DOHH2 (cell line): ENCODE results near the gene SYNE1.

ENCODE experiments used
- H3F3A ChIP-seq: fragments of 200-600 bp; sonication (generic), shearing (Covaris generic); 2 replicates; pipeline ENCODE4 v1.6.0; 2016; ENCODE audit warnings: antibody characterized with exemption, mild to moderate bottlenecking; ENCODE audit not compliant: control insufficient read depth, insufficient read depth
- H3K27ac ChIP-seq: fragments of 200-600 bp; sonication (generic); 2 replicates; pipeline ENCODE4 v1.5.1; 2014; ENCODE audit warnings: low read depth, mild to moderate bottlenecking, low read length, moderate library complexity
- H3K27me3 ChIP-seq: fragments of 200-600 bp; sonication (generic); 2 replicates; pipeline ENCODE4 v1.6.1; 2014; ENCODE audit warnings: mild to moderate bottlenecking, low read length, mixed read lengths; ENCODE audit not compliant: control insufficient read depth
- H3K36me3 ChIP-seq: fragments of 200-600 bp; sonication (generic); 2 replicates; pipeline ENCODE4 v1.6.1; 2014; ENCODE audit warnings: mild to moderate bottlenecking, low read length, moderate library complexity, mixed read lengths; ENCODE audit not compliant: control insufficient read depth
- H3K4me1 ChIP-seq: fragments of 200-600 bp; sonication (generic); 2 replicates; pipeline ENCODE4 v1.6.1; 2014; ENCODE audit warnings: mild to moderate bottlenecking, low read length, mixed read lengths; ENCODE audit not compliant: control insufficient read depth
- H3K4me2 ChIP-seq: fragments of 200-600 bp; sonication (generic); 2 replicates; pipeline ENCODE4 v1.6.0; 2014; ENCODE audit warnings: mild to moderate bottlenecking, low read length, moderate library complexity
- H3K4me3 ChIP-seq: fragments of 200-600 bp; sonication (generic); 2 replicates; pipeline ENCODE4 v1.5.1; 2014; ENCODE audit warnings: mild to moderate bottlenecking, low read length, mixed read lengths
- H3K79me2 ChIP-seq: fragments of 200-600 bp; sonication (generic); 2 replicates; pipeline ENCODE4 v1.6.1; 2014; ENCODE audit warnings: mild to moderate bottlenecking, low read length, mixed read lengths; ENCODE audit not compliant: control insufficient read depth
- H3K9me2 ChIP-seq: fragments of 200-600 bp; sonication (generic); replicated peaks from 2 replicates; pipeline ENCODE4 v1.6.1; 2014; ENCODE audit warnings: mild to moderate bottlenecking, low read length, mixed read lengths; ENCODE audit not compliant: control insufficient read depth
- H3K9me3 ChIP-seq: fragments of 200-600 bp; sonication (generic); 2 replicates; pipeline ENCODE4 v1.6.1; 2014; ENCODE audit warnings: antibody characterized with exemption, low read length, mixed read lengths; ENCODE audit not compliant: control insufficient read depth, insufficient read depth
- H4K20me1 ChIP-seq: fragments of 200-600 bp; sonication (generic); 2 replicates; pipeline ENCODE4 v1.6.0; 2014; ENCODE audit warnings: low read depth, mild to moderate bottlenecking, antibody characterized with exemption, low read length, moderate library complexity; ENCODE audit not compliant: control insufficient read depth, insufficient read depth
- CTCF ChIP-seq: fragments of 200-600 bp; sonication (generic); IDR thresholded peaks from one replicate; pipeline ENCODE4 v1.5.1; 2014; ENCODE audit warnings: antibody characterized with exemption, mild to moderate bottlenecking, low read depth, low read length; ENCODE audit not compliant: poor library complexity, severe bottlenecking
- EZH2phosphoT487 ChIP-seq: fragments of 200-600 bp; sonication (generic); IDR thresholded peaks from 2 replicates; pipeline ENCODE4 v1.6.1; 2017; ENCODE audit warnings: borderline replicate concordance, mild to moderate bottlenecking, antibody characterized with exemption, low read length, moderate library complexity, mixed read lengths

The SYNE1 gene

DNA sequence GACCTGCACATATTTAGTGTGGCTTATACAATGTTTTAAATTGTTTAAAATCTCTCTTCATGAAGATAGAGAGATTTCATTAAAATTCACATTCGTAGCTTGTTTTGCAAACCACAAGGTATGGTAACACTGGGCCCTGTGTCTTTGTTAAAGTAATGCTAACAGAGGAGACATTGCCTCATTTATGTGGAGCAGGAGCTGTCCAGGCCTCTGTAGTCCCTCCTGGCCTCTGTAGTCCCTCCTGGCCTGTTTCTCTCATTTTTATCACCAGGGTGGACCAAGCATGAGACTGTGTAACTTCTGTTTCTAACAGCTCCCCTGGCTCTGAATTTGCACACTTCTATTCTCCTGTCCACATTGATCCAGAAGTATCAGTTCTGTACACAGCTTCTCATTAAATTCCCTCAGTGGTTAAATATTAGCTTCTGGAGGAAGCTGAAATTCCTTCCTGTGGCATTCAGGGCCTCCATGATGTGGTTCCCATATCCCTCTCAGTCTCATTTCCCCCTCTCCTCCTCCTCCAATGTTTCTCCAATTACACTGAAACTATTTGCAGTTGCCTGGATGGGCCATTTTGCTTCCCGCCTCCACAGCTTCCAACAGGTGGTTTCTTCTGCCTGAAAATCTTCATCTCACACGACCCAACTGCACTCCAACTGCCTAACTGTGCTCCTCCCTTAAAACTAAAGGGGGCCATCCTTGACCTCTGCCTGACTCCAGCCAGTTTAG, 340.4 kb downstream of the SYNE1 start:
- peaks cover 34% of the 10 kb centered on the region for H3F3A ChIP-seq
- H3K27me3 ChIP-seq: no peaks in the 10 kb centered on the region
- peak overlapping the region; percentile 100 for H3K27ac ChIP-seq
- H3K4me2 ChIP-seq: peak overlapping the region; percentile 99
- H3K9me3 ChIP-seq: no peaks in the 10 kb centered on the region
- H3K36me3 ChIP-seq: peaks cover 67% of the 10 kb centered on the region
- no peaks in the 10 kb centered on the region for H4K20me1 ChIP-seq
- H3K4me1 ChIP-seq: peaks cover 55% of the 10 kb centered on the region
- no peaks in the 10 kb centered on the region for H3K9me2 ChIP-seq
- no peak for TF ChIP-seq EZH2phosphoT487
- no peak for TF ChIP-seq CTCF
- peak overlapping the region; percentile 44 for H3K4me3 ChIP-seq
- peaks cover 63% of the 10 kb centered on the region for H3K79me2 ChIP-seq

DNA sequence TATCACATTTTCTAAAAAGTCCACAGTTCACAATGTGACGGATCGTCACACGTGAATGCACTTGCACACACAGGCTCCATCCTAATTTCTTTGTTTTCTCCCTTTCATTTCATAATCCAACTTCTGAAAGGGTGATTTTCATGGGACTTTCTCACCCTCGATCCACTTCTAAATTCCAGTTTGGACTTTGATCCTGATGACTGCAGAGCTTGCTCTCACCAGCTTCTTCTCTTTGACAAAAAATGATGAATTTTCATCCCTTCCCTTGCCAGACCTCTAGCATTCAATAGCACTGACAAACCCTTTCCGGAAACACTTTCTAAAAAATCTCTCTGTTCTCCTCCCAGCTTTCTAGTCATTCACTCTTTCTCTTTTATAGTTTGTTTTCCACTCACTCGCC, 341.2 kb downstream of the SYNE1 start:
- H3K27me3 ChIP-seq: no peaks in the 10 kb centered on the region
- H4K20me1 ChIP-seq: no peaks in the 10 kb centered on the region
- H3K36me3 ChIP-seq: peaks cover 67% of the 10 kb centered on the region
- H3K4me2 ChIP-seq: no peak overlapping the region
- peaks cover 30% of the 10 kb centered on the region for H3F3A ChIP-seq
- H3K27ac ChIP-seq: no peak overlapping the region
- TF ChIP-seq EZH2phosphoT487: no peak
- TF ChIP-seq CTCF: no peak
- no peak overlapping the region for H3K4me3 ChIP-seq
- peaks cover 54% of the 10 kb centered on the region for H3K79me2 ChIP-seq
- H3K9me3 ChIP-seq: no peaks in the 10 kb centered on the region
- H3K9me2 ChIP-seq: no peaks in the 10 kb centered on the region
- H3K4me1 ChIP-seq: peaks cover 55% of the 10 kb centered on the region

- Histone ChIP-seq H3K79me2 (peaks cover 48% of the 10 kb centered on the region), H3F3A (peaks cover 30% of the 10 kb centered on the region), H3K27ac (no peak overlapping the region)
Measured at GRCh38 chr6:152295346-152295745, 341.8 kb downstream of the SYNE1 start.

More at GRCh38 chr6:152295346-152295745, 341.8 kb downstream of the SYNE1 start:
- H4K20me1 ChIP-seq: no peaks in the 10 kb centered on the region
- H3K4me1 ChIP-seq: peaks cover 54% of the 10 kb centered on the region
- TF ChIP-seq CTCF (no peak), EZH2phosphoT487 (no peak)
- no peaks in the 10 kb centered on the region for H3K27me3 ChIP-seq
- no peaks in the 10 kb centered on the region for H3K9me2 ChIP-seq
- H3K4me3 ChIP-seq: no peak overlapping the region
- H3K4me2 ChIP-seq: no peak overlapping the region
- no peaks in the 10 kb centered on the region for H3K9me3 ChIP-seq
- H3K36me3 ChIP-seq: peaks cover 67% of the 10 kb centered on the region
